Fibroblast of lung (primary cell): ENCODE data around the gene MORC1. TPM values are rescaled to one million over a fixed set of nuclear protein-coding genes. Genes with fewer than 3 reads are reported as not detected.

Source experiments
- DNase-seq, 2 donors: peaks; one replicate each; pipeline versions ENCODE4 v3.0.0 to v3.0.0-alpha.2; 2010; ENCODE audit warnings: low read depth in 2 of 2
- H2AFZ ChIP-seq: 2 replicates; pipeline ENCODE4 v1.5.1; 2012; ENCODE audit warnings: low read length, control low read depth, inconsistent platforms
- H3K27ac ChIP-seq: 2 replicates; pipeline ENCODE4 v1.5.1; 2011; ENCODE audit warnings: low read length, control low read depth; ENCODE audit not compliant: insufficient read depth
- H3K27me3 ChIP-seq: 2 replicates; pipeline ENCODE4 v1.5.1; 2011; ENCODE audit warnings: mild to moderate bottlenecking, low read length; ENCODE audit not compliant: control insufficient read depth, insufficient read depth
- H3K36me3 ChIP-seq: 2 replicates; pipeline ENCODE4 v1.5.1; 2011; ENCODE audit warnings: low read length; ENCODE audit not compliant: control insufficient read depth, insufficient read depth
- H3K4me1 ChIP-seq: 2 replicates; pipeline ENCODE4 v1.5.1; 2011; ENCODE audit warnings: low read length; ENCODE audit not compliant: control insufficient read depth, insufficient read depth; ENCODE audit errors: extremely low read depth
- H3K4me2 ChIP-seq: 2 replicates; pipeline ENCODE4 v1.5.1; 2011; ENCODE audit warnings: low read length, control low read depth; ENCODE audit not compliant: insufficient read depth; ENCODE audit errors: extremely low read depth
- H3K4me3 ChIP-seq, 4 experiments: fragments of 200-600 bp in 1 of 4; sonication (generic) in 1 of 4; replicated peaks in 1 of 4; 2 replicates each; pipeline ENCODE4 v1.5.1; 2011 to 2016; ENCODE audit warnings: low read length in 4 of 4, low read depth in 3 of 4, mild to moderate bottlenecking in 3 of 4, control low read depth in 2 of 4, inconsistent platforms in 1 of 4, mixed read lengths in 1 of 4; ENCODE audit not compliant: insufficient read depth in 1 of 4; ENCODE audit errors: control extremely low read depth in 1 of 4
- H3K79me2 ChIP-seq: 2 replicates; pipeline ENCODE4 v1.5.1; 2012; ENCODE audit warnings: mild to moderate bottlenecking, low read length, inconsistent platforms; ENCODE audit not compliant: control insufficient read depth, insufficient read depth
- H3K9ac ChIP-seq: 2 replicates; pipeline ENCODE4 v1.5.1; 2011; ENCODE audit warnings: mild to moderate bottlenecking, low read length, control low read depth; ENCODE audit not compliant: insufficient read depth
- H3K9me3 ChIP-seq: 2 replicates; pipeline ENCODE4 v1.5.1; 2012; ENCODE audit warnings: low read depth, low read length; ENCODE audit not compliant: control insufficient read depth, insufficient read depth
- H4K20me1 ChIP-seq: 2 replicates; pipeline ENCODE4 v1.5.1; 2011; ENCODE audit warnings: low read length; ENCODE audit not compliant: control insufficient read depth, insufficient read depth; ENCODE audit errors: extremely low read depth
- EZH2 ChIP-seq: IDR thresholded peaks from 2 replicates; pipeline ENCODE4 v1.5.1; 2012; ENCODE audit warnings: low read length, control low read depth, mild to moderate bottlenecking; ENCODE audit errors: missing control alignments
- polyA plus RNA-seq, 2 donors: library from polyadenylated mRNA; depleted of rRNA in 1 of 2; stranded (reverse) in 1 of 2; unstranded in 1 of 2; fragments of >200 nt; gene quantifications; 2 replicates each; pipeline ENCODE4 v1.2.1, GENCODE V29; 2011 to 2012; ENCODE audit warnings: missing spikeins in 1 of 2
- total RNA-seq: library from RNA; depleted of rRNA; stranded (reverse); fragments of >200 nt; gene quantifications from 2 replicates; pipeline ENCODE4 v1.2.1, GENCODE V29; 2014
- TF ChIP-seq, protein P1 (sequence below), 2 donors: IDR thresholded peaks in 1 of 2; conservative IDR thresholded peaks in 1 of 2; 1 replicate in 1 of 2; 2 replicates in 1 of 2; pipeline ENCODE4 v1.5.1; 2011 to 2012; ENCODE audit warnings: low read length in 2 of 2, control low read depth in 1 of 2, inconsistent platforms in 1 of 2, low read depth in 1 of 2, mild to moderate bottlenecking in 1 of 2

Gene MORC1
- total and polyA plus RNA-seq, 2 donors (not counting 1 experiment from before 2014, with no cell fraction given), result not detected

DNA sequence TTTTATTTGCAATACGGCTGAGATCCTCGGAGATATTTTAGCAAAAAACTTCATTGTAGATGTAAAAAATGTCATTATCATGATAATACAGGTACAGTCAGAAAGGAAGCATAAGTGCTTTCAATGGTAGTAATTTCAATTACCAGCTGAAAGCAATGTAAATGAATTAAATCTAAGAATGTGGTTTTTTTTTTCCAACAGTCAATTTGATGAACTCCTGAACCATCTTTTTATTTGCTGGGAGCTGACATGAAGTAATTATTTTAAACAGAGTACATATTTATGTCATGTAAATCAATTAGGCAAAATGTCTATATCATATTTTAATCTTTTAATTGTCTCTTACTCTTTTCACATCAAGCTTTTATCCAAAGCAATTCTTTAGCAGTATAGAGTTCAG, 70.6 kb downstream of the MORC1 start:
- no peak for DNase-seq
- Histone ChIP-seq H3K27ac (no peak overlapping the region), H3K79me2 (no peaks in the 10 kb centered on the region), H3K27me3 (no peaks in the 10 kb centered on the region), H3K4me1 (no peaks in the 10 kb centered on the region), H3K4me2 (no peak overlapping the region), H3K9me3 (no peaks in the 10 kb centered on the region), H4K20me1 (no peaks in the 10 kb centered on the region), H3K9ac (no peak overlapping the region), H3K36me3 (no peaks in the 10 kb centered on the region), H3K4me3 (no peak overlapping the region), H2AFZ (no peak overlapping the region)
- TF ChIP-seq, protein P1, sequence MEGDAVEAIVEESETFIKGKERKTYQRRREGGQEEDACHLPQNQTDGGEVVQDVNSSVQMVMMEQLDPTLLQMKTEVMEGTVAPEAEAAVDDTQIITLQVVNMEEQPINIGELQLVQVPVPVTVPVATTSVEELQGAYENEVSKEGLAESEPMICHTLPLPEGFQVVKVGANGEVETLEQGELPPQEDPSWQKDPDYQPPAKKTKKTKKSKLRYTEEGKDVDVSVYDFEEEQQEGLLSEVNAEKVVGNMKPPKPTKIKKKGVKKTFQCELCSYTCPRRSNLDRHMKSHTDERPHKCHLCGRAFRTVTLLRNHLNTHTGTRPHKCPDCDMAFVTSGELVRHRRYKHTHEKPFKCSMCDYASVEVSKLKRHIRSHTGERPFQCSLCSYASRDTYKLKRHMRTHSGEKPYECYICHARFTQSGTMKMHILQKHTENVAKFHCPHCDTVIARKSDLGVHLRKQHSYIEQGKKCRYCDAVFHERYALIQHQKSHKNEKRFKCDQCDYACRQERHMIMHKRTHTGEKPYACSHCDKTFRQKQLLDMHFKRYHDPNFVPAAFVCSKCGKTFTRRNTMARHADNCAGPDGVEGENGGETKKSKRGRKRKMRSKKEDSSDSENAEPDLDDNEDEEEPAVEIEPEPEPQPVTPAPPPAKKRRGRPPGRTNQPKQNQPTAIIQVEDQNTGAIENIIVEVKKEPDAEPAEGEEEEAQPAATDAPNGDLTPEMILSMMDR (conservative IDR thresholded peaks at IDR 0.05 in 1 of 2, IDR thresholded peaks at IDR 0.05 in 1 of 2; ENCODE audit: low read depth in 1 of 2, low read length in 2 of 2), result no peak
- TF ChIP-seq EZH2, result no peak

DNA sequence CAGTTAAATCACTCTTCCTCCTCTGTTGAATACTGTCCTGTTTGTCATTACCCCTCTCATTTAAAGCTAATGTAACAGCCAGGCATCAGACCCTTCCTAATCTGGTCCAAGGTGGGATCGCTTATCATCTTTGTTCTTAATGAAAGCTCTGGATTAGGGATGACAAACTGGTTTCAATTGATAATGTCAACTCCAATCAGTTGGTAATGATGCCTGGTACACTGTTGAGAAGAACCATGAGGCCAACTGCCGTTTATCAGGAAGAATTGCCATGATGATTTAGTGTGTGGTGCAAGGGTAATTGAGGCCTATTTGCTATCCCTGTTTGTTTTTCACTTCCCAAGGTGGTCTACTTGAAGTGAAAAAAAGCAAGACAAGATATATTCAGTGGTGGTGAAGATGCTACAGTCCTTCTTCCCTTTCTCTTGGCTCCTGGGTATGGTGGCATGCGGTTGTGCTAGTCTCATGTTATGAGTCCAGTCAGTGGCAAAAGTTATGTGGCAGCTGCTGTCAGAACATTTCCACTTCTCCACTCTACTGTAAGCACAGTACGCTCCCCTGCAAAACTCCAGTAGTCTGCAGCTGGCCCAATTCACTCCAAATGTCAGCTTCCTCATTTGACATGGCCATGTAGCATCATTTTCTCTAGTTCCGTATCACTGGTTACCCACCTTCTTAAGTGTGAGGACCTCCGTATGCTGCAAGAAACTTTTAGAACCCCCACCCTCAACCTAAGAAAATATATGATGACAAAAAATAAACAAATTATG, 72.5 kb downstream of the MORC1 start:
- no peak overlapping the region for H3K27ac ChIP-seq
- H3K4me2 ChIP-seq, result no peak overlapping the region
- H2AFZ ChIP-seq, result no peak overlapping the region
- H4K20me1 ChIP-seq, result no peaks in the 10 kb centered on the region
- DNase-seq, result no peak
- no peaks in the 10 kb centered on the region for H3K79me2 ChIP-seq
- H3K36me3 ChIP-seq, result no peaks in the 10 kb centered on the region
- H3K4me3 ChIP-seq, result no peak overlapping the region
- no peaks in the 10 kb centered on the region for H3K9me3 ChIP-seq
- TF ChIP-seq EZH2, result no peak
- TF ChIP-seq, protein P1 (conservative IDR thresholded peaks at IDR 0.05 in 1 of 2, IDR thresholded peaks at IDR 0.05 in 1 of 2; ENCODE audit: low read depth in 1 of 2, low read length in 2 of 2), result no peak
- no peaks in the 10 kb centered on the region for H3K4me1 ChIP-seq
- H3K27me3 ChIP-seq, result no peaks in the 10 kb centered on the region
- H3K9ac ChIP-seq, result no peak overlapping the region

- Histone ChIP-seq H3K4me3 (no peak overlapping the region), H2AFZ (no peak overlapping the region), H3K27ac (no peak overlapping the region), H3K9ac (no peak overlapping the region), H3K79me2 (no peaks in the 10 kb centered on the region), H3K4me2 (no peak overlapping the region), H3K36me3 (no peaks in the 10 kb centered on the region), H4K20me1 (no peaks in the 10 kb centered on the region), H3K9me3 (no peaks in the 10 kb centered on the region), H3K4me1 (no peaks in the 10 kb centered on the region), H3K27me3 (no peaks in the 10 kb centered on the region)
- DNase-seq, result no peak
- TF ChIP-seq, protein P1 (conservative IDR thresholded peaks at IDR 0.05 in 1 of 2, IDR thresholded peaks at IDR 0.05 in 1 of 2; ENCODE audit: low read depth in 1 of 2, low read length in 2 of 2), result no peak
- no peak for TF ChIP-seq EZH2
These were observed 82.9 kb downstream of the MORC1 start for GRCh38 chr3:109035082-109035481.
